Gastrocnemius medialis (tissue), 4 donors: ENCODE measurements around the gene RILPL1. TPM values are rescaled to one million over a fixed set of nuclear protein-coding genes. Genes with fewer than 3 reads are reported as not detected.
A peak's percentile ranks its signal among the peaks of the same experiment; 100 is the strongest.

Experiments
- ATAC-seq, 2 donors: fragments of 150-250 bp; one replicate each; pipeline ENCODE4 v1.9.1; 2016
- DNase-seq, 2 donors: peaks; one replicate each; pipeline ENCODE4 v3.0.0-alpha.2; 2019
- H3K27ac ChIP-seq, 4 donors: fragments of 200-600 bp; sonication (generic); 1 replicate in 1 of 4; 2 replicates in 3 of 4; pipeline ENCODE4 v1.5.1; 2016 to 2018; ENCODE audit warnings: mild to moderate bottlenecking in 2 of 4, moderate library complexity in 1 of 4
- H3K27me3 ChIP-seq, 3 donors: fragments of 200-600 bp; sonication (generic) in 2 of 3; 1 replicate in 1 of 3; 2 replicates in 2 of 3; pipeline versions ENCODE4 v1.5.1 to v1.6.0; 2016 to 2019; ENCODE audit warnings: mild to moderate bottlenecking in 1 of 3, moderate library complexity in 1 of 3
- H3K36me3 ChIP-seq, 2 donors: fragments of 200-600 bp; sonication (generic) in 1 of 2; one replicate each; pipeline ENCODE4 v1.5.1; 2017 to 2018
- H3K4me1 ChIP-seq, 2 donors: fragments of 200-600 bp; sonication (generic) in 1 of 2; one replicate each; pipeline ENCODE4 v1.5.1; 2016 to 2017; ENCODE audit warnings: mild to moderate bottlenecking in 2 of 2
- H3K4me3 ChIP-seq, 4 donors: fragments of 200-600 bp; sonication (generic) in 3 of 4; 1 replicate in 1 of 4; 2 replicates in 3 of 4; pipeline ENCODE4 v1.5.1; 2016 to 2019; ENCODE audit warnings: mild to moderate bottlenecking in 2 of 4
- H3K9me3 ChIP-seq, 3 donors: fragments of 200-600 bp; sonication (generic) in 2 of 3; 1 replicate in 1 of 3; 2 replicates in 2 of 3; pipeline ENCODE4 v1.5.1; 2016 to 2019
- CTCF ChIP-seq, 5 experiments: fragments of 450-650 bp in 3 of 5; fragments of 200-600 bp in 2 of 5; sonication (generic) in 2 of 5; IDR thresholded peaks in 4 of 5; conservative IDR thresholded peaks in 1 of 5; 1 replicate in 4 of 5; 2 replicates in 1 of 5; pipeline ENCODE4 v1.5.1; 2016 to 2019; ENCODE audit warnings: antibody characterized with exemption in 5 of 5, mild to moderate bottlenecking in 3 of 5, moderate library complexity in 3 of 5
- POLR2A ChIP-seq, 2 donors: fragments of 450-650 bp; IDR thresholded peaks; one replicate each; pipeline ENCODE4 v1.6.1; 2017; ENCODE audit warnings: antibody characterized with exemption in 2 of 2, mild to moderate bottlenecking in 2 of 2, moderate library complexity in 2 of 2
- in situ Hi-C, 4 donors: fragments of 200-750 bp; cut with MboI; loops; one replicate each; pipeline versions ENCODE4 v1.15.0 to v1.8.0; 2017; ENCODE audit warnings: low sequenced_read_pairs in 4 of 4
- intact Hi-C: fragments of 100-400 bp; cut with DNase I; formaldehyde crosslinking; loops from one replicate; pipeline ENCODE4 v1.15.1; 2023; ENCODE audit warnings: low total_unique reads
- total RNA-seq, 4 donors: library from RNA; depleted of rRNA; stranded (reverse); fragments of >200 nt; gene quantifications; one replicate each; pipeline versions ENCODE4 v1.1.0 to v1.2.3, GENCODE V29; 2016

Gene RILPL1
- total RNA-seq, 4 donors from 2014 or later: 33.4 to 65.3 (median 40.6) TPM

- H3K27ac ChIP-seq: peak overlapping the region; percentile 96 to 99 (median 98)
- H3K4me3 ChIP-seq: no peak overlapping the region
- no peaks in the 10 kb centered on the region for H3K27me3 ChIP-seq
- TF ChIP-seq CTCF (IDR thresholded peaks at IDR 0.05 in 4 of 5, conservative IDR thresholded peaks at IDR 0.05 in 1 of 5) (no peak), POLR2A (IDR thresholded peaks at IDR 0.05) (no peak)
- in situ Hi-C loops (no loop called here), intact Hi-C loops (no loop called here)
- H3K36me3 ChIP-seq: peaks cover 0 to 22% of the 10 kb centered on the region in 2 donors
- no peaks in the 10 kb centered on the region for H3K9me3 ChIP-seq
- peaks cover 24 to 27% of the 10 kb centered on the region in 2 donors for H3K4me1 ChIP-seq
- DNase-seq (no peak), ATAC-seq (no peak)
Observed at GRCh38 chr12:123472438-123472849, 61.1 kb downstream of the RILPL1 start.

- in situ Hi-C loops: no loop called here
- peaks cover 0 to 22% of the 10 kb centered on the region in 2 donors for H3K36me3 ChIP-seq
Observed at GRCh38 chr12:123471374-123472068, 62.0 kb downstream of the RILPL1 start.

GRCh38 chr12:123469978-123470377 is 63.5 kb downstream of the RILPL1 start:
- TF ChIP-seq POLR2A (IDR thresholded peaks at IDR 0.05) (no peak), CTCF (IDR thresholded peaks at IDR 0.05 in 4 of 5, conservative IDR thresholded peaks at IDR 0.05 in 1 of 5) (no peak)
- no peaks in the 10 kb centered on the region for H3K27me3 ChIP-seq
- in situ Hi-C loops: no loop called here
- intact Hi-C loops: no loop called here
- DNase-seq (no peak), ATAC-seq (no peak)
- H3K27ac ChIP-seq: peak overlapping the region in 1 of 4 donors; percentile 99
- H3K4me3 ChIP-seq: no peak overlapping the region
- H3K9me3 ChIP-seq: no peaks in the 10 kb centered on the region
- H3K36me3 ChIP-seq: peaks cover 0 to 34% of the 10 kb centered on the region in 2 donors
- peaks cover 21 to 33% of the 10 kb centered on the region in 2 donors for H3K4me1 ChIP-seq

More at GRCh38 chr12:123471374-123472068, 62.0 kb downstream of the RILPL1 start:
- TF ChIP-seq CTCF (IDR thresholded peaks at IDR 0.05 in 4 of 5, conservative IDR thresholded peaks at IDR 0.05 in 1 of 5) (no peak), POLR2A (IDR thresholded peaks at IDR 0.05) (no peak)
- Histone ChIP-seq H3K27ac (peak overlapping the region; percentile 65 to 99 (median 98)), H3K9me3 (no peaks in the 10 kb centered on the region), H3K4me3 (no peak overlapping the region), H3K4me1 (peaks cover 27 to 36% of the 10 kb centered on the region in 2 donors), H3K27me3 (no peaks in the 10 kb centered on the region)
- ATAC-seq (peak; percentile 37 to 57), DNase-seq (peak in 1 of 2 donors; percentile 67)
- intact Hi-C loops: no loop called here

- no peak for DNase-seq
- H3K36me3 ChIP-seq: peaks cover 0 to 37% of the 10 kb centered on the region in 2 donors
- H3K27me3 ChIP-seq: no peaks in the 10 kb centered on the region
- ATAC-seq: no peak
- intact Hi-C loops: no loop called here
- peak overlapping the region in 1 of 4 donors; percentile 99 for H3K27ac ChIP-seq
- no peak for TF ChIP-seq POLR2A (IDR thresholded peaks at IDR 0.05)
- TF ChIP-seq CTCF (IDR thresholded peaks at IDR 0.05 in 4 of 5, conservative IDR thresholded peaks at IDR 0.05 in 1 of 5): no peak
- no peaks in the 10 kb centered on the region for H3K9me3 ChIP-seq
- in situ Hi-C loops: no loop called here
- H3K4me1 ChIP-seq: peaks cover 15 to 31% of the 10 kb centered on the region in 2 donors
- no peak overlapping the region for H3K4me3 ChIP-seq
Observed at GRCh38 chr12:123468786-123469185, 64.7 kb downstream of the RILPL1 start.
